AG09309 (cell line): ENCODE measurements around the gene PKN3.
A peak's percentile ranks its signal among the peaks of the same experiment; 100 is the strongest.
"Not testable (repeated sequence)": the region's sequence is repeated elsewhere in the genome, so short reads cannot be mapped to it uniquely, and the experiment has no call there.

ENCODE experiments used
- DNase-seq: peaks from one replicate; pipeline ENCODE4 v3.0.0-alpha.2; 2010; ENCODE audit warnings: low read depth
- H3K4me3 ChIP-seq: 2 replicates; pipeline ENCODE4 v1.5.1; 2011; ENCODE audit warnings: mild to moderate bottlenecking, low read depth, low read length, moderate library complexity; ENCODE audit not compliant: control insufficient read depth
- CTCF ChIP-seq: IDR thresholded peaks from 2 replicates; pipeline ENCODE4 v1.5.1; 2011; ENCODE audit warnings: mild to moderate bottlenecking, low read depth, low read length, inconsistent platforms; ENCODE audit not compliant: insufficient read depth, control insufficient read depth; ENCODE audit errors: missing control alignments

PKN3 gene

GRCh38 chr9:128702445-128702948 is at the start of gene PKN3:
Gene PKN3 (plus strand): TSS chr9:128702503. CDS start chr9:128702916, 413 bp downstream.
- peak within 1 kb of the TSS; percentile 63 for H3K4me3 ChIP-seq
- no peak for DNase-seq
- TF ChIP-seq CTCF: peak; percentile 86

- no peak overlapping the region for H3K4me3 ChIP-seq
- no peak for DNase-seq
- TF ChIP-seq CTCF: no peak
These were observed 48.4 kb upstream of the PKN3 start for GRCh38 chr9:128653908-128654307.

- H3K4me3 ChIP-seq: no peak overlapping the region
- DNase-seq: no peak
- no peak for TF ChIP-seq CTCF
These were observed 47.8 kb upstream of the PKN3 start for GRCh38 chr9:128654481-128654880.

GRCh38 chr9:128656416-128657343 is 45.6 kb upstream of the PKN3 start, which contains the start of gene DYNC2I2:
Gene DYNC2I2 (minus strand): TSS chr9:128656847. CDS start chr9:128656726, 121 bp downstream.
- peak; percentile 67 for DNase-seq
- TF ChIP-seq CTCF: no peak
- H3K4me3 ChIP-seq: peak within 1 kb of the TSS; percentile 49

- TF ChIP-seq CTCF: no peak
- no peak for DNase-seq
- H3K4me3 ChIP-seq: no peak overlapping the region
These were observed 45.0 kb upstream of the PKN3 start for GRCh38 chr9:128657344-128657704.

- H3K4me3 ChIP-seq: no peak overlapping the region
- no peak for TF ChIP-seq CTCF
- no peak for DNase-seq
These were observed 44.5 kb upstream of the PKN3 start for GRCh38 chr9:128657796-128658195.

- not testable (repeated sequence) for H3K4me3 ChIP-seq, DNase-seq
These were observed 35.8 kb upstream of the PKN3 start for GRCh38 chr9:128666481-128666941.
